ENCODE results near the gene KL. TPM values are rescaled to one million over a fixed set of nuclear protein-coding genes. Genes with fewer than 3 reads are reported as not detected.

KL gene
- total RNA-seq, 1 experiment from 2014 or later: 1.3 TPM

GRCh38 chr13:33092073-33092987 lies 76.1 kb downstream of the KL start:
- Histone ChIP-seq H3K4me3 (ENCODE audit: low read depth, low read length) (no peak overlapping the region), H3K9me3 (0 out of 2 replicates have a peak, but pooled peaks cover 3% of the 10 kb centered on the region), H3K36me3 (ENCODE audit: control insufficient read depth, insufficient read depth, low read length) (no peaks in the 10 kb centered on the region), H3K27me3 (replicated peaks; ENCODE audit: control insufficient read depth, insufficient read depth, low read length) (no peaks in the 10 kb centered on the region), H3K4me1 (peaks cover 34% of the 10 kb centered on the region)
- no TSS peak for BruUV-seq (replicated peaks)
- ChIA-PET CTCF (no interaction called here), POLR2A (no interaction called here)
- peaks cover 29% of the 10 kb centered on the region for H3K9me3 Mint-ChIP-seq (ENCODE audit: unreplicated experiment)
- intact Hi-C loops (cut with micrococcal nuclease; ENCODE audit: unreplicated experiment): loop anchor here (10.0 kb wide), 1 partner anchor 122 kb away; no protein-coding TSS in a partner anchor
- DNase-seq: no peak
- H3K27ac Mint-ChIP-seq (ENCODE audit: unreplicated experiment): peak overlapping the region; percentile 86
- no peak overlapping the region for H3K4me3 Mint-ChIP-seq (ENCODE audit: unreplicated experiment)
- no peak for TF ChIP-seq CTCF (IDR thresholded peaks at IDR 0.05; ENCODE audit: insufficient read depth in 1 of 2, low read depth in 1 of 2, low read length in 1 of 2, severe bottlenecking in 1 of 2, unreplicated experiment in 1 of 2)
- peaks cover 39% of the 10 kb centered on the region for H3K4me1 Mint-ChIP-seq (ENCODE audit: low read depth, unreplicated experiment)
- no peaks in the 10 kb centered on the region for H3K27me3 Mint-ChIP-seq (ENCODE audit: insufficient read depth, unreplicated experiment)
- H3K36me3 Mint-ChIP-seq (ENCODE audit: insufficient read depth, unreplicated experiment): no peaks in the 10 kb centered on the region

- Histone ChIP-seq H3K36me3 (ENCODE audit: control insufficient read depth, insufficient read depth, low read length) (no peaks in the 10 kb centered on the region), H3K4me1 (peaks cover 19% of the 10 kb centered on the region), H3K27me3 (replicated peaks; ENCODE audit: control insufficient read depth, insufficient read depth, low read length) (no peaks in the 10 kb centered on the region), H3K4me3 (ENCODE audit: low read depth, low read length) (no peak overlapping the region), H3K9me3 (peaks cover 9% of the 10 kb centered on the region)
- H3K4me3 Mint-ChIP-seq (ENCODE audit: unreplicated experiment): no peak overlapping the region
- POLR2A ChIA-PET: no interaction called here
- peaks cover 29% of the 10 kb centered on the region for H3K4me1 Mint-ChIP-seq (ENCODE audit: low read depth, unreplicated experiment)
- CTCF ChIA-PET: no interaction called here
- no TSS peak for BruUV-seq (replicated peaks)
- H3K27me3 Mint-ChIP-seq (ENCODE audit: insufficient read depth, unreplicated experiment): no peaks in the 10 kb centered on the region
- no peaks in the 10 kb centered on the region for H3K36me3 Mint-ChIP-seq (ENCODE audit: insufficient read depth, unreplicated experiment)
- peaks cover 54% of the 10 kb centered on the region for H3K9me3 Mint-ChIP-seq (ENCODE audit: unreplicated experiment)
- intact Hi-C loops (cut with micrococcal nuclease; ENCODE audit: unreplicated experiment): loop anchor here (10.0 kb wide), 1 partner anchor 118 kb away; no protein-coding TSS in a partner anchor
- H3K27ac Mint-ChIP-seq (ENCODE audit: unreplicated experiment): no peak overlapping the region
- no peak for DNase-seq
- TF ChIP-seq CTCF (IDR thresholded peaks at IDR 0.05; ENCODE audit: insufficient read depth in 1 of 2, low read depth in 1 of 2, low read length in 1 of 2, severe bottlenecking in 1 of 2, unreplicated experiment in 1 of 2): no peak
These were observed 80.8 kb downstream of the KL start for GRCh38 chr13:33096886-33097605.

- Mint-ChIP-seq H3K4me1 (ENCODE audit: low read depth, unreplicated experiment) (peaks cover 22% of the 10 kb centered on the region), H3K9me3 (ENCODE audit: unreplicated experiment) (peaks cover 39% of the 10 kb centered on the region), H3K36me3 (ENCODE audit: insufficient read depth, unreplicated experiment) (no peaks in the 10 kb centered on the region), H3K4me3 (ENCODE audit: unreplicated experiment) (no peak overlapping the region), H3K27ac (ENCODE audit: unreplicated experiment) (no peak overlapping the region), H3K27me3 (ENCODE audit: insufficient read depth, unreplicated experiment) (no peaks in the 10 kb centered on the region)
- Histone ChIP-seq H3K36me3 (ENCODE audit: control insufficient read depth, insufficient read depth, low read length) (no peaks in the 10 kb centered on the region), H3K27me3 (replicated peaks; ENCODE audit: control insufficient read depth, insufficient read depth, low read length) (no peaks in the 10 kb centered on the region), H3K4me3 (ENCODE audit: low read depth, low read length) (no peak overlapping the region), H3K4me1 (peaks cover 13% of the 10 kb centered on the region), H3K9me3 (peaks cover 7% of the 10 kb centered on the region)
- TF ChIP-seq CTCF (IDR thresholded peaks at IDR 0.05; ENCODE audit: insufficient read depth in 1 of 2, low read depth in 1 of 2, low read length in 1 of 2, severe bottlenecking in 1 of 2, unreplicated experiment in 1 of 2): no peak
- CTCF ChIA-PET: no interaction called here
- BruUV-seq (replicated peaks): no TSS peak
- intact Hi-C loops (cut with micrococcal nuclease; ENCODE audit: unreplicated experiment): loop anchor here (10.0 kb wide), 1 partner anchor 115 kb away; no protein-coding TSS in a partner anchor
- POLR2A ChIA-PET: no interaction called here
- no peak for DNase-seq
These were observed 83.6 kb downstream of the KL start for GRCh38 chr13:33099860-33100259.
